Measurements from ENCODE around the gene TRIP12.

The TRIP12 gene

GRCh38 chr2:229714736-229715541, 206.9 kb downstream of the TRIP12 start:
- peak; percentile 58 for DNase-seq (ENCODE audit: low spot score)

- no peak for DNase-seq (ENCODE audit: low spot score)
Measured at GRCh38 chr2:229714080-229714735, 207.6 kb downstream of the TRIP12 start, which contains the start of gene DNER. Gene DNER (minus strand): TSS chr2:229714555. CDS start chr2:229714423, 132 bp downstream.
